SJCRH30 (cell line): Measurements from ENCODE around the gene C16orf82. TPM values are rescaled to one million over a fixed set of nuclear protein-coding genes. Genes with fewer than 3 reads are reported as not detected.
"Not testable (repeated sequence)": the region's sequence is repeated elsewhere in the genome, so short reads cannot be mapped to it uniquely, and the experiment has no call there.

Experiments
- DNase-seq, 2 experiments: peaks; one replicate each; pipeline ENCODE4 v3.0.0-alpha.2; 2015 to 2020
- H3K27ac ChIP-seq: fragments of 250-450 bp; sonication (Bioruptor Pico); 2 replicates; pipeline ENCODE4 v1.5.1; 2020; ENCODE audit warnings: mild to moderate bottlenecking, moderate library complexity
- H3K27me3 ChIP-seq: fragments of 250-450 bp; sonication (Bioruptor Pico); 2 replicates; pipeline ENCODE4 v1.5.1; 2020; ENCODE audit warnings: mild to moderate bottlenecking, moderate library complexity
- H3K36me3 ChIP-seq: fragments of 250-450 bp; sonication (Bioruptor Pico); 2 replicates; pipeline ENCODE4 v1.5.1; 2020; ENCODE audit warnings: mild to moderate bottlenecking, moderate library complexity
- H3K4me1 ChIP-seq: fragments of 250-450 bp; sonication (Bioruptor Pico); 2 replicates; pipeline ENCODE4 v1.5.1; 2020; ENCODE audit warnings: mild to moderate bottlenecking, moderate library complexity
- H3K4me3 ChIP-seq: fragments of 250-450 bp; sonication (Bioruptor Pico); 2 replicates; pipeline ENCODE4 v1.5.1; 2020; ENCODE audit warnings: mild to moderate bottlenecking, moderate library complexity
- H3K9me3 ChIP-seq: fragments of 250-450 bp; sonication (Bioruptor Pico); replicated peaks from 2 replicates; pipeline ENCODE4 v1.5.1; 2020; ENCODE audit warnings: mild to moderate bottlenecking, moderate library complexity
- total RNA-seq: library from RNA; depleted of rRNA; stranded (reverse); fragments of >200 nt; shearing (Covaris generic); gene quantifications from 2 replicates; pipeline ENCODE4 v1.2.3, GENCODE V29; 2014

C16orf82 gene
- total RNA-seq, 1 experiment from 2014 or later = not detected

- Histone ChIP-seq H3K4me1 (no peaks in the 10 kb centered on the region), H3K9me3 (no peaks in the 10 kb centered on the region), H3K27ac (no peak overlapping the region), H3K27me3 (no peaks in the 10 kb centered on the region), H3K4me3 (no peak overlapping the region), H3K36me3 (no peaks in the 10 kb centered on the region)
- DNase-seq = no peak
These were observed 4.0 kb downstream of the C16orf82 start for GRCh38 chr16:27070776-27071175.

- no peaks in the 10 kb centered on the region for H3K9me3 ChIP-seq
- no peaks in the 10 kb centered on the region for H3K4me1 ChIP-seq
- H3K4me3 ChIP-seq = no peak overlapping the region
- H3K27ac ChIP-seq = no peak overlapping the region
- no peaks in the 10 kb centered on the region for H3K36me3 ChIP-seq
- H3K27me3 ChIP-seq = no peaks in the 10 kb centered on the region
- no peak for DNase-seq
These were observed 7.0 kb downstream of the C16orf82 start for GRCh38 chr16:27073733-27074132.

GRCh38 chr16:27080895-27081294 is 14.2 kb downstream of the C16orf82 start:
- H3K4me3 ChIP-seq = no peak overlapping the region
- DNase-seq = peak in 1 of 2 experiments; percentile 14
- peaks cover 8% of the 10 kb centered on the region; the same call in 1 of the 2 replicates for H3K27me3 ChIP-seq
- no peak overlapping the region for H3K27ac ChIP-seq
- no peaks in the 10 kb centered on the region for H3K36me3 ChIP-seq
- no peaks in the 10 kb centered on the region for H3K4me1 ChIP-seq
- no peaks in the 10 kb centered on the region for H3K9me3 ChIP-seq

DNA sequence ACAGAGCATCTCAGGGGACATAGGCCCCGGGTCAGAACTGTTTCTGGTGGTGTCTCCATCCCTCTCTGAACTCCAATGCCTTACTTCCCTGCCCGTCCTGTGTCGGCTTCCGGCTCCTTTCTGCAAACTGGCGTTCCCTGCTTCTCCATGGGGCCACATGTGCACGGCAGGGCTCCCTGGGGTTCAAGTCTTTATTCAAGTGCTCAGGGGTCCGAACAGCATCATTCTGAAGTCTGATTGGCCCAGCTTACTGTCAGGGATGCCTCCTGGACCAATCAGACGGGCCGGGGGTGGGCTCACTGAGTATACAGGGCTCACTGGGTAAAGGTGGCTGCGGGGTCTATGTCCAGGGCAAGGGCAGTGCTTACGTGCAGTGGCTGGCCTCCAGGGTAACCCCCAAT is 17.1 kb downstream of the C16orf82 start:
- Histone ChIP-seq H3K36me3 (no peaks in the 10 kb centered on the region), H3K4me3 (no peak overlapping the region), H3K9me3 (no peaks in the 10 kb centered on the region), H3K27me3 (peaks cover 8% of the 10 kb centered on the region; the same call in 1 of the 2 replicates), H3K27ac (no peak overlapping the region), H3K4me1 (no peaks in the 10 kb centered on the region)
- peak; percentile 10 to 48 for DNase-seq

DNA sequence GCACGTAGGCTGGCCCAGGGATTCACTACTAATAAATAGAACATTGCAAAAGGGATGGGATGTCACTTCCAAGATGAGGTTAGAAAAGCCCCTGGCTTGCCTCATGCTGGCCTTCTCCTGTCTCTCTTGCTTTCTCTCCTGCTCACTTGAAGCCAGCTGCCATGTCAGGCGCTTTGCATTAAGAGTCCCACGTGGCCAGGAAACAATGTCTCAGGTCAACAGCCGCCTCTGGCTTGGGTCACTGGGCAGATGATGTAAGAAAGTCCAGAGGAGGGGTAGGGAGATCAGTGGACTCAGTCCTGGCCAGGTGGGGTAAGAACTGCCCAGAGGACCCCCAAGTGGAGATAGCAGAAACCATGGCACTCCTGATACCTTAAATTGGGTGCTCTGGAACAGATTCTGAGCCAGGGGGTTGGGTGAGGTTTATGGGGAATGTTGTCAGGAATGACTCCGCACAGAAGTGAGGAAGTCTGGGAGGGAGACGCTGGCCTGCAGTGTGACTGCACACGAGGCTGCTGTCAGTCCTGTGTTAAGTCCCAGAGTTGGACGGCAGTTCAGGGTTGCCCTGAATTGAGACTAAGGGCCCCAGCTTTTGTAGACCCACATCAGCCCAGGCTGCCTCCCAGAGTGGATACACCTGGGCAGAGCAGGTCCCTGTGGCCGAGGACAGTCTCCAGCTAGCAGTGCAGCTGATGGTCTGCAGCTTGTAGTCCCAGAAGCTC is 17.7 kb downstream of the C16orf82 start:
- no peak overlapping the region for H3K27ac ChIP-seq
- H3K4me1 ChIP-seq = no peaks in the 10 kb centered on the region
- no peak for DNase-seq
- H3K4me3 ChIP-seq = no peak overlapping the region
- no peaks in the 10 kb centered on the region for H3K9me3 ChIP-seq
- H3K36me3 ChIP-seq = no peaks in the 10 kb centered on the region
- peaks cover 8% of the 10 kb centered on the region; the same call in 1 of the 2 replicates for H3K27me3 ChIP-seq

- Histone ChIP-seq H3K4me3 (no peak overlapping the region), H3K36me3 (no peaks in the 10 kb centered on the region), H3K4me1 (no peaks in the 10 kb centered on the region), H3K9me3 (no peaks in the 10 kb centered on the region), H3K27ac (no peak overlapping the region), H3K27me3 (peaks cover 8% of the 10 kb centered on the region; the same call in 1 of the 2 replicates)
- no peak for DNase-seq
These were observed 18.5 kb downstream of the C16orf82 start for GRCh38 chr16:27085182-27085581.

GRCh38 chr16:27086031-27086430 is 19.3 kb downstream of the C16orf82 start:
- H3K27me3 ChIP-seq, H3K4me3 ChIP-seq, DNase-seq: not testable (repeated sequence)

GRCh38 chr16:27088216-27088615 is 21.5 kb downstream of the C16orf82 start:
- H3K36me3 ChIP-seq = no peaks in the 10 kb centered on the region
- H3K4me3 ChIP-seq = no peak overlapping the region
- H3K27ac ChIP-seq = no peak overlapping the region
- no peaks in the 10 kb centered on the region for H3K9me3 ChIP-seq
- DNase-seq = no peak
- no peaks in the 10 kb centered on the region for H3K4me1 ChIP-seq
- peaks cover 13% of the 10 kb centered on the region; the same call in 1 of the 2 replicates for H3K27me3 ChIP-seq

More at GRCh38 chr16:27086031-27086430, 19.3 kb downstream of the C16orf82 start:
- H3K27ac ChIP-seq, H3K9me3 ChIP-seq, H3K36me3 ChIP-seq, H3K4me1 ChIP-seq: not testable (repeated sequence)

GRCh38 chr16:27096375-27096774 is 29.6 kb downstream of the C16orf82 start:
- no peak for DNase-seq
- Histone ChIP-seq H3K4me3 (no peak overlapping the region), H3K27me3 (0 out of 2 replicates have a peak, but pooled peaks cover 5% of the 10 kb centered on the region), H3K27ac (no peak overlapping the region), H3K36me3 (no peaks in the 10 kb centered on the region), H3K4me1 (no peaks in the 10 kb centered on the region), H3K9me3 (no peaks in the 10 kb centered on the region)

DNA sequence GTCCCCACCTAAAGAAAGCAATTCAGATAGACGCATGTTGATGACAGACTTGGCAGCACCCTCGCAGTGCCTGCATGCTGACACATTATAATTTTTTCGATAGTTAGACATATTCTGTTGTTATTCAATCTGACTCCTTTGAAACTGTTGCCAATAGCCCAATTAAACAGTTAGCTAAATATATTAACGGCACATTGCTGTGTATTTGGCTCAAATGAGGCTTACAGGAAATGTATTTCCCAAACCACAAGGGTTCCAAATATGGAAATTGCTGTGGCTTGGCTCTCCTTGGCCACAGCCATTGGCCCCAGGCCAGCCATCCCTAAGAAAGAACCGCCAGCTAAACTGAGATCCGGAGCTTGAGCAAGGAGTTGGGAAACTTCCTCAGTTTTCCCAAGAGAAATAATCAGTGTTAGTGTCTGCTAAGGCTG is 31.1 kb downstream of the C16orf82 start:
- H3K36me3 ChIP-seq = no peaks in the 10 kb centered on the region
- H3K4me3 ChIP-seq = no peak overlapping the region
- peak in 1 of 2 experiments; percentile 21 for DNase-seq
- no peak overlapping the region for H3K27ac ChIP-seq
- H3K4me1 ChIP-seq = no peaks in the 10 kb centered on the region
- H3K9me3 ChIP-seq = no peaks in the 10 kb centered on the region
- H3K27me3 ChIP-seq = 0 out of 2 replicates have a peak, but pooled peaks cover 3% of the 10 kb centered on the region

DNA sequence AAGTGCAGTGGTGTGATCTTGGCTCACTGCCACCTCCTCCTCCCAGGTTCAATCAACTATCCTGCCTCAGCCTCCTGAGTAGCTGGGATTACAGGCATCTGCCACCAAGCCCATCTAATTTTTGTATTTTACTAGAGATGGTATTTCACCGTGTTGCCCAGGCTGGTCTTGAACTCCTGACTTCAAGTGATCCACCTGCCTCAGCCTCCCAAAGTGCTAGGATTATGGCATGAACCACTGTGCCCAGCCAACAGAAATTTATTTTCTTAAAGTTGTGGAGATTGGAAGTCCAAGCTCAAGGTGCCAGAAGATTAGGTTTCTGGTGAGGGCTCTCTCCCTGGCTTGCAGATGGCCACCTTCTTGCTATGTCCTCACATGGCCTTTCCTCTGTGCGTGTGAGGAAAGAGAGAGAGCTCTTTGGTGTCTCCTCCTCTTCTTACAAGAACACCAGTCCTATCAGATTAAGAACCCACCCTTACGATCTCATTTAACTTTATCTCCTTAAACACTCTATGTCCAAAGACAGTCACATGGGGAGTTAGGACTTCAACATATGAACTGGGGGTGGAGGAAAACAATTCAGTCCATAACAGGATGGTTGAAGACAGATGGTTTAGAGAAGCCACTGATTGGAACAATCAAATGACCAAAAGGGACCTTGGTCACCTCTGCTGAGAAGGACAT is 31.8 kb downstream of the C16orf82 start:
- Histone ChIP-seq H3K27me3 (no peaks in the 10 kb centered on the region), H3K4me3 (no peak overlapping the region), H3K9me3 (no peaks in the 10 kb centered on the region), H3K4me1 (no peaks in the 10 kb centered on the region), H3K36me3 (no peaks in the 10 kb centered on the region), H3K27ac (no peak overlapping the region)
- no peak for DNase-seq

DNA sequence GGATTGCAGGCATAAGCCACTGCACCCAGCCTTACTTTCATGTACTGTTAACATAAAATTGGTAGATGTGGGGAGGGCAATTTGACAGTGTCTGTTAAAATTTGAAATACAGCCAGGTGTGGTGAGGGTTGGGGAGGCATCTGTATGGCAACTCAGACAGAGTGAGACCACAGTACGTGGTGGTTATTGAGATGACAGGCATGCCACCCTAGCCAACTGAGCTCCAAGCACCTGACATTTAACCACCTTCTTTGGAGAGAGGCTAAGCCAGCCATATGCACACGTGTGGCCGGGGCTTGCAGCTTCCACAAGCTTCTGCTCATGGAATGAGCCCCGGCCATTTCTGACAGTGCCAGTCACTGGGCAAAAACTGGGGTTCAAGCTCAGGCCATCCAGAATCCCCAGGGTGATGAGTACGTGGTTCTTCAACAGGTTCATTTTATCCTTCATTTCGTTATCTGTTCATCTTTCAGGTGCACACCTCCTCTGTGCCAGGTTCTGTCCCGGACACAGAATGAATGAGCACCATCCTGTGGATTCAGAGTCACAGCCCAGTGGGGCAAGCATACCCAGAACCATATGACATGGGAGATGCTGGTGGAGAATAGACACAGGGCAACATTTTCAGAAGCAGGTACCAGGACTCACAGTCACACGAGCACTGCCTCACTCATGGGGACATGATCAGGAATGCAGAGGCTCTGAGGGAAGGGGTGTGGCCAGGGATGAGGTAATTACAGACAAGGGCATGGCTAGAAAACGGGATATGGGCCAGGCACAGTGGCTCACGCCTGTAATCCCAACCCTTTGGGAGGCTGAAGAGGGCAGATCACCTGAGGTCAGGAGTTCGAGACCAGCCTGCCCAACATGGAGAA is 36.2 kb downstream of the C16orf82 start:
- no peak overlapping the region for H3K4me3 ChIP-seq
- H3K36me3 ChIP-seq = no peaks in the 10 kb centered on the region
- no peaks in the 10 kb centered on the region for H3K9me3 ChIP-seq
- no peaks in the 10 kb centered on the region for H3K4me1 ChIP-seq
- no peak overlapping the region for H3K27ac ChIP-seq
- no peaks in the 10 kb centered on the region for H3K27me3 ChIP-seq
- no peak for DNase-seq

DNA sequence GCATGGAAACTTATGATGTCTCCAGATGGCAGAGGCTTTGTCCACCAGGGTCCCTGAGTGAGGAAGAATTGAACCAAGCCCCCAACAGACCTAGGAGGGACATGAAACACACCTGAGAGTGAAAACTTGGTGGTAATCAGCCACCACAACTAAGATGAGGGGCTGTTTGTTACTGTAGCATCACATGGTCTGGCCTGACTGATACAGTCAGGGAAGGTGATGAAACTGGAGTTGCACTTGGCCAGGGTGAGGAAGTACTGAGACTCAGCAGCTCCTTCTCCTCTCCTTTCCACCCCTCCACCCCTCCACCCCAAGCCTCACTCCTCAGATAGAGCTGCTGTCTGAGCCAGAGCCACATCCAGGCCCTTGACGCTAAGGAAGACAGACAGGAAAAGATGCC is 37.2 kb downstream of the C16orf82 start:
- Histone ChIP-seq H3K4me1 (no peaks in the 10 kb centered on the region), H3K36me3 (no peaks in the 10 kb centered on the region), H3K27ac (no peak overlapping the region), H3K27me3 (no peaks in the 10 kb centered on the region), H3K4me3 (no peak overlapping the region), H3K9me3 (no peaks in the 10 kb centered on the region)
- DNase-seq = no peak

GRCh38 chr16:27106305-27106704 is 39.6 kb downstream of the C16orf82 start:
- Histone ChIP-seq H3K27ac (no peak overlapping the region), H3K4me1 (peaks cover 4% of the 10 kb centered on the region; the same call in 1 of the 2 replicates), H3K36me3 (no peaks in the 10 kb centered on the region), H3K4me3 (no peak overlapping the region), H3K9me3 (no peaks in the 10 kb centered on the region), H3K27me3 (no peaks in the 10 kb centered on the region)
- no peak for DNase-seq
